SK-N-MC (cell line): ENCODE data around the gene DGCR2.

Experiments
- EZH2 ChIP-seq: fragments of 200-600 bp; sonication (generic); IDR thresholded peaks from one replicate; pipeline ENCODE4 v1.6.1; 2017; ENCODE audit warnings: antibody characterized with exemption
- POLR2AphosphoS5 ChIP-seq: IDR thresholded peaks from 2 replicates; pipeline ENCODE4 v1.6.1; 2012; ENCODE audit warnings: mild to moderate bottlenecking, low read depth, low read length, borderline replicate concordance

GRCh38 chr22:19068784-19069271 lies 53.4 kb downstream of the DGCR2 start:
- no peak for TF ChIP-seq POLR2AphosphoS5
- no peak for TF ChIP-seq EZH2
